Psoas muscle (tissue), 8 donors: ENCODE results near the gene PSMD7. TPM values are rescaled to one million over a fixed set of nuclear protein-coding genes. Genes with fewer than 3 reads are reported as not detected.

Experiments used
- ATAC-seq, 4 donors: fragments of 200-7000 bp; cut with Tn5 transposase; one replicate each; pipeline ENCODE4 v1.9.1; 2020; ENCODE audit warnings: moderate library complexity in 3 of 4, mild to moderate bottlenecking in 2 of 4
- DNase-seq, 2 donors: peaks; one replicate each; pipeline ENCODE4 v3.0.0-alpha.2; 2020
- H3K27ac ChIP-seq: fragments of 200-600 bp; one replicate; pipeline ENCODE4 v1.8.0; 2022
- H3K27me3 ChIP-seq, 3 donors: fragments of 200-600 bp in 1 of 3; one replicate each; pipeline versions ENCODE4 v1.6.1 to v1.8.0; 2013 to 2022; ENCODE audit warnings: low read length in 2 of 3, mild to moderate bottlenecking in 2 of 3, moderate library complexity in 1 of 3; ENCODE audit not compliant: insufficient read depth in 3 of 3
- H3K36me3 ChIP-seq, 2 donors: fragments of 200-600 bp in 1 of 2; one replicate each; pipeline versions ENCODE4 v1.6.1 to v1.8.0; 2013 to 2022; ENCODE audit warnings: low read depth in 1 of 2, mild to moderate bottlenecking in 1 of 2, moderate library complexity in 1 of 2; ENCODE audit not compliant: insufficient read depth in 1 of 2
- H3K4me1 ChIP-seq: fragments of 200-600 bp; one replicate; pipeline ENCODE4 v1.8.0; 2022
- H3K4me3 ChIP-seq: fragments of 200-600 bp; one replicate; pipeline ENCODE4 v1.8.0; 2022; ENCODE audit warnings: mild to moderate bottlenecking
- H3K9me3 ChIP-seq: fragments of 200-600 bp; one replicate; pipeline ENCODE4 v1.8.0; 2022
- WGBS, 3 donors: extraction: QIAGEN DNeasy Blood & Tissue Kit; methylation state at CpG; one replicate each; pipeline versions ENCODE4 v1.1.6 to v1.1.7; 2013; 5-methylcytosine and 5-hydroxymethylcytosine counted together
- intact Hi-C, 2 donors: fragments of 100-400 bp; cut with DNase I; formaldehyde crosslinking; loops; one replicate each; pipeline versions ENCODE4 v1.11.0 to v1.14.2; 2022
- polyA plus RNA-seq, 3 donors: library from polyadenylated mRNA; stranded (reverse); fragments of 200-250 nt; gene quantifications; one replicate each; pipeline ENCODE4 v1.2.3, GENCODE V29; 2013
- total RNA-seq, 4 donors: library from RNA; stranded (reverse); fragmentation: NEBNext Ultra II Directional in 2 of 4; extraction: Animal tissue kit (Norgen Biotek cat#: 25700) in 2 of 4; gene quantifications; one replicate each; pipeline versions ENCODE4 v1.2.1 to v1.2.4, GENCODE V29; 2021 to 2023
- TF ChIP-seq, protein P1 (sequence below): fragments of 200-600 bp; IDR thresholded peaks from one replicate; pipeline ENCODE4 v1.8.0; 2022; ENCODE audit warnings: antibody characterized with exemption
- donor health status: healthy with polysubstance abuse.
- donor health status: DM: no; HTN: no; CAD: no; lungs with moderate emphysema.
- donor health status: Bipolar disorder and iron deficiency.
- donor health status: healthy.
- donor health status: DM: yes; HTN: yes; CAD: no.
- donor health status: DM: no; HTN: no; CAD: no.
- donor health status: DM: no; HTN: no; CAD: no.
- donor health status: DM: yes; HTN: yes; CAD: no.

Gene PSMD7
- total and polyA plus RNA-seq, 7 donors: 122 to 230 (median 201) TPM

DNA sequence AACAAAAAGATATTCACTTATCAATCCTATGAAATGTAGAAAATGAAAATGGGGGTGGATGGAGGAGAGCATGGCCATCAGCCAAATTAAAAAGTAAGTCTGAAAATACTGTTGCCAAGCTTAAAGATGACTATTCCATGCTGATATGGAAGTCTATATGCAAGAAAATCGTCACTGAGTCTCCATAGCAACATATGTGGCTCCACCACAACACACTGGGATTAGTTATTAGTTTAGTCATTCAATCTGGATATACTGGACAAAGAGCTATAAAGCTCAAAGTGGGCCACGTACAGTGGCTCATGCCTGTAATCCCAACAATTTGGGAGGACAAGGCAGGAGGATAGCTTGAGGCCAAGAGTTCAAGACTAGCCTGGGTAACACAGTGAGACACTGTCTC, 24.7 kb upstream of the PSMD7 start:
- Histone ChIP-seq H3K9me3 (no peaks in the 10 kb centered on the region), H3K4me1 (no peaks in the 10 kb centered on the region), H3K27ac (no peak overlapping the region), H3K27me3 (no peaks in the 10 kb centered on the region), H3K4me3 (no peak overlapping the region), H3K36me3 (no peaks in the 10 kb centered on the region)
- DNase-seq (no peak), ATAC-seq (no peak)
- TF ChIP-seq, protein P1, sequence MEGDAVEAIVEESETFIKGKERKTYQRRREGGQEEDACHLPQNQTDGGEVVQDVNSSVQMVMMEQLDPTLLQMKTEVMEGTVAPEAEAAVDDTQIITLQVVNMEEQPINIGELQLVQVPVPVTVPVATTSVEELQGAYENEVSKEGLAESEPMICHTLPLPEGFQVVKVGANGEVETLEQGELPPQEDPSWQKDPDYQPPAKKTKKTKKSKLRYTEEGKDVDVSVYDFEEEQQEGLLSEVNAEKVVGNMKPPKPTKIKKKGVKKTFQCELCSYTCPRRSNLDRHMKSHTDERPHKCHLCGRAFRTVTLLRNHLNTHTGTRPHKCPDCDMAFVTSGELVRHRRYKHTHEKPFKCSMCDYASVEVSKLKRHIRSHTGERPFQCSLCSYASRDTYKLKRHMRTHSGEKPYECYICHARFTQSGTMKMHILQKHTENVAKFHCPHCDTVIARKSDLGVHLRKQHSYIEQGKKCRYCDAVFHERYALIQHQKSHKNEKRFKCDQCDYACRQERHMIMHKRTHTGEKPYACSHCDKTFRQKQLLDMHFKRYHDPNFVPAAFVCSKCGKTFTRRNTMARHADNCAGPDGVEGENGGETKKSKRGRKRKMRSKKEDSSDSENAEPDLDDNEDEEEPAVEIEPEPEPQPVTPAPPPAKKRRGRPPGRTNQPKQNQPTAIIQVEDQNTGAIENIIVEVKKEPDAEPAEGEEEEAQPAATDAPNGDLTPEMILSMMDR: no peak
- WGBS, 3 donors: 60 to 62% (median 60%) methylated on average over 2 of the region's 2 CpGs
- intact Hi-C loops: no loop called here

DNA sequence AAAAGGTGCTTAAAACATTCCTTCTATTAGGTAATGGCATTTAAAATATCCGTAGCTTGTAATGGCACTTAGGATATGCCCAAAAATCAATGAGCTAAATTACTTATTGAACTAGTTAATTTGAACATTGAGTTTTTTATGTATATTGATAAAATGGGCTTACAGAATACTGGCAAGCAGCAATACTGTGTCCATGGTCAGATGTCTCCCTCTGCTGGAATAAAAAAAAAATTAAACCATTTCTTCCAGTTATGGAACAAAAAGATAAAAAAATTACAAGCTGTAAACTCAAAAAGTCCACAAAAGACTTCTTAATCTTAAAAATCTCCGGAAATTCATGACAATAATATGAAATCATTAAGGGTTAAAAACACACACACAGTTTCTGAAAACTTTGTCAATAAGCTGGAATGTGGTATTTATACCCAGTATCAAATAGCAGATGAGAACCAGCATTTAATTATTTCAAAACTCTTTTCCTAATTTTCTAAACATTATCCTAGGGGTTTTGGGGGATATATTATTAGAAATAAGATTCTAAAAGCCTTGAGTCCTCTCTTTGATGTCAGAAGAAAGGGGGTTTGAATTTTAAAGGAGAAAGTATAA, 21.5 kb upstream of the PSMD7 start:
- H3K27ac ChIP-seq: no peak overlapping the region
- H3K9me3 ChIP-seq: no peaks in the 10 kb centered on the region
- TF ChIP-seq, protein P1: peak; percentile 39
- ATAC-seq: no peak
- DNase-seq: no peak
- H3K36me3 ChIP-seq: no peaks in the 10 kb centered on the region
- no peaks in the 10 kb centered on the region for H3K27me3 ChIP-seq
- WGBS, 3 donors: 35 to 40% (median 36%) methylated on average over 2 of the region's 2 CpGs
- intact Hi-C loops: no loop called here
- H3K4me3 ChIP-seq: no peak overlapping the region
- no peaks in the 10 kb centered on the region for H3K4me1 ChIP-seq

DNA sequence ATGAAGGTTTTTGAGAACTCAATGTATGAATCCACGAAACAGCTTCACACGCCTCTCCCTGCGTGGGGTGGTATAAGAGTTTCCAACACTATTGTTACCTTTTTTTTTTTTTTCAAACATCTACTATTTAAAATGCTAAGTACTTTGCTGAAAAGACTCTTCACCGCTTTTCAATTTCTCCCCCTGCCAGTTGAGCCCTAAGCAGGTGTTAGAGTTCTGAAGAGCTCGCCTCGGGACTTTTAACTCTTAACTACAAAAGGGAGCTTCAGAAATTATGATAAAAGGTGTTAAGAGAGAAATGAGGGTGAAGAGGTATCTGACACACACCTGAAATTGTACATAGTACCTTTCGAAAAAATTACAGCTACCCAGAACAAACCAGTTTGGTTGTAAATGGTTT, 20.9 kb upstream of the PSMD7 start:
- intact Hi-C loops: no loop called here
- 48 to 60% (median 52%) methylated on average over 7 of the region's 7 CpGs for WGBS, 3 donors
- H3K27ac ChIP-seq: no peak overlapping the region
- TF ChIP-seq, protein P1: no peak
- no peaks in the 10 kb centered on the region for H3K4me1 ChIP-seq
- DNase-seq (no peak), ATAC-seq (no peak)
- no peaks in the 10 kb centered on the region for H3K9me3 ChIP-seq
- H3K4me3 ChIP-seq: no peak overlapping the region
- no peaks in the 10 kb centered on the region for H3K27me3 ChIP-seq
- no peaks in the 10 kb centered on the region for H3K36me3 ChIP-seq

DNA sequence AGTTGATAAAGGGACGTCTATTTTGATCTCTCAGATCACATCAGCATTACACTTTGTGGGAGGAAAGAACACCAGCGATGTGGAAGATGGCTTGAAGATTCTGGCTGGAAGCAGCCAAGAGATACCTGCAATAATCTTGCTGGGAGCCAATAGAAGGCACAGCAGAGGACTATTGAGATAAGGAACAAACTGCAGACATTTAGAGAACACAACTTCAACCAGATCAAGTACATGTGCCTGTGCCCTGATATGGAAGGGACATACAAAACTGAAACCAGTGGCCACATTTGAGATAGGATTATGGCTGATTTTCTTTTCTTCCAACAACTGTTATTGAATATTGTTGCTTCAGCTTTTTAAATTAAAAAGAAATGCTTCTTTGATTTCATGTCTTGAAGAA, 18.6 kb upstream of the PSMD7 start:
- DNase-seq (no peak), ATAC-seq (no peak)
- 80 to 87% (median 87%) methylated on average over 2 of the region's 2 CpGs for WGBS, 3 donors
- intact Hi-C loops: no loop called here
- Histone ChIP-seq H3K27ac (no peak overlapping the region), H3K27me3 (no peaks in the 10 kb centered on the region), H3K9me3 (no peaks in the 10 kb centered on the region), H3K36me3 (no peaks in the 10 kb centered on the region), H3K4me3 (no peak overlapping the region), H3K4me1 (no peaks in the 10 kb centered on the region)
- TF ChIP-seq, protein P1: no peak

DNA sequence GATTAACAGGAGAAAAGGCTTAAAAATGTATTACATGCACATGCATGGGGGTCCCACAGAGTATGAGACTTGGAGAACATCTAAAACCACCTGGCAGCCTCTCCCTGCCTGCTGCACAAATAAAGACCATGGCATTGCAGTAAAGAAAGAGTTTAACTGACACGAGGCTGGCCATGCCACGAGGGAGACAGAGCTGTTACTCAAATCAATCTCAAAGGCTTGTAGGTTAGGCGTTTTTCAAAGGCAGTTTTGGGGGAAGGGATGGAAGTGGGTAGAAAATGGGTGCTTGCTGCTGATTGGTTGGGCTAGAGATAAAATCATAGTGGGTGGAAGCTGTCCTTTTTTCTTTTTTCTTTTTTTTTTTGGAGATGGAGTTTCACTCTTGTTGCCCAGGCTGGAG, 17.3 kb upstream of the PSMD7 start:
- no peak overlapping the region for H3K4me3 ChIP-seq
- no peak overlapping the region for H3K27ac ChIP-seq
- WGBS, 3 donors: 65 to 68% (median 68%) methylated on average over 3 of the region's 3 CpGs
- no peak for DNase-seq
- H3K36me3 ChIP-seq: no peaks in the 10 kb centered on the region
- no peaks in the 10 kb centered on the region for H3K4me1 ChIP-seq
- TF ChIP-seq, protein P1: no peak
- H3K9me3 ChIP-seq: no peaks in the 10 kb centered on the region
- no peaks in the 10 kb centered on the region for H3K27me3 ChIP-seq
- ATAC-seq: no peak
- intact Hi-C loops: no loop called here
